ENCODE data around the gene ZNF865. TPM values are rescaled to one million over a fixed set of nuclear protein-coding genes. Genes with fewer than 3 reads are reported as not detected.

The ZNF865 gene
- total and polyA plus RNA-seq, 10 of the 15 experiments (the other 5 are each of a cell fraction or from before 2014, with no cell fraction given): 0.02 to 18.3 (median 0.90) TPM

DNA sequence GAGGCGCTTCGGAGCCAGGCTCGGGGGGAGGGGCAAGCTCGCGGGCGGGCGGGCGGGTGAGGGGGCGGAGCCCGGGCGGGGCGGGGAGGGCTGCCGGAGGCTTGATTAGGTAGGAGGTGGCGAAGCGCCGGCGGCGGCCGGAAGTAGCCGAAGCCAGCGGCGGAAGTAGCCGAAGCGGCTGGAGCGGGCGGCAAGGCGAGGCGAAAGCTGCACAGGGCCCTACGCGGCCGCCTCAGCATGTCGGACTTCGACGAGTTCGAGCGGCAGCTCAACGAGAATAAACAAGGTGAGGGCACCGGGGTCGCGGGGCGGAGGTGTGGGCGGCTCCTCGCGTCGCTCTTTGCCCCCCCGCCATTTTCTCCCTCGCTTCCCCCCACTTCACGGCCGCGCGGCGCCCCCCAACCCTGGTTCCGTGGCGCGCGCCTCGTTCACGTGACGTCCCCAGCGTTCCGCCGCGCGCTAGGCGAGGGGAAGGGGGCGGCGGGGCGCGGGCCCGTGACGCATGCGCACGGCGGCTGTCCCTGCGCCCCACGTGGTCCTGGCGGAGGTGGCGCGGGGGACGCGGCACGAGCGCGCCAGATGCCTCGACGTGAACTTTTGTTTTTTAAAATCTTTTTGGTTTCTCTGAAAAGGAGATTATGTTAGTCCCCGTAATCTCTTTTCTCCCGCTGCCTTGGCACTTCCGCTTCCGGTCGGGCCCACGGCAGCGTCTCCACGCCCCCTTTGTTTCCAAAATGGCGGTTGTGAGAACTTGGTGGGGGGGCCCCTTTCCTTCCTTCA lies 49.6 kb downstream of the ZNF865 start, which contains the start of gene U2AF2 (continued):
- TF ChIP-seq, protein P1, sequence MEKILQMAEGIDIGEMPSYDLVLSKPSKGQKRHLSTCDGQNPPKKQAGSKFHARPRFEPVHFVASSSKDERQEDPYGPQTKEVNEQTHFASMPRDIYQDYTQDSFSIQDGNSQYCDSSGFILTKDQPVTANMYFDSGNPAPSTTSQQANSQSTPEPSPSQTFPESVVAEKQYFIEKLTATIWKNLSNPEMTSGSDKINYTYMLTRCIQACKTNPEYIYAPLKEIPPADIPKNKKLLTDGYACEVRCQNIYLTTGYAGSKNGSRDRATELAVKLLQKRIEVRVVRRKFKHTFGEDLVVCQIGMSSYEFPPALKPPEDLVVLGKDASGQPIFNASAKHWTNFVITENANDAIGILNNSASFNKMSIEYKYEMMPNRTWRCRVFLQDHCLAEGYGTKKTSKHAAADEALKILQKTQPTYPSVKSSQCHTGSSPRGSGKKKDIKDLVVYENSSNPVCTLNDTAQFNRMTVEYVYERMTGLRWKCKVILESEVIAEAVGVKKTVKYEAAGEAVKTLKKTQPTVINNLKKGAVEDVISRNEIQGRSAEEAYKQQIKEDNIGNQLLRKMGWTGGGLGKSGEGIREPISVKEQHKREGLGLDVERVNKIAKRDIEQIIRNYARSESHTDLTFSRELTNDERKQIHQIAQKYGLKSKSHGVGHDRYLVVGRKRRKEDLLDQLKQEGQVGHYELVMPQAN (conservative IDR thresholded peaks at IDR 0.05): peak; percentile 91
- TF ChIP-seq CBX3 (IDR thresholded peaks at IDR 0.05; ENCODE audit: borderline replicate concordance, low read depth) (no peak), SMAD1 (IDR thresholded peaks at IDR 0.05; ENCODE audit: low read depth, partially characterized antibody) (no peak), RBBP5 (conservative IDR thresholded peaks at IDR 0.05) (no peak), TAF1 (IDR thresholded peaks at IDR 0.05; ENCODE audit: borderline replicate concordance, low read depth, low read length) (peak; percentile 80; the same call in 1 of the 2 replicates), ZNF207 (IDR thresholded peaks at IDR 0.05; ENCODE audit: borderline replicate concordance) (peak; percentile 90), KLF5 (IDR thresholded peaks at IDR 0.05; ENCODE audit: partially characterized antibody) (peak; percentile 89), SMC3 (IDR thresholded peaks at IDR 0.05; ENCODE audit: borderline replicate concordance, low read length) (no peak), CBX5 (IDR thresholded peaks at IDR 0.05; ENCODE audit: low read depth) (no peak), GABPA (IDR thresholded peaks at IDR 0.05; ENCODE audit: low read depth) (peak; percentile 88), FOXK2 (IDR thresholded peaks at IDR 0.05) (peak; percentile 73)
- TF ChIP-seq, protein P2, sequence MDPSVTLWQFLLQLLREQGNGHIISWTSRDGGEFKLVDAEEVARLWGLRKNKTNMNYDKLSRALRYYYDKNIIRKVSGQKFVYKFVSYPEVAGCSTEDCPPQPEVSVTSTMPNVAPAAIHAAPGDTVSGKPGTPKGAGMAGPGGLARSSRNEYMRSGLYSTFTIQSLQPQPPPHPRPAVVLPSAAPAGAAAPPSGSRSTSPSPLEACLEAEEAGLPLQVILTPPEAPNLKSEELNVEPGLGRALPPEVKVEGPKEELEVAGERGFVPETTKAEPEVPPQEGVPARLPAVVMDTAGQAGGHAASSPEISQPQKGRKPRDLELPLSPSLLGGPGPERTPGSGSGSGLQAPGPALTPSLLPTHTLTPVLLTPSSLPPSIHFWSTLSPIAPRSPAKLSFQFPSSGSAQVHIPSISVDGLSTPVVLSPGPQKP (IDR thresholded peaks at IDR 0.05; ENCODE audit: low read depth, low read length): peak; percentile 91
- TF ChIP-seq, protein P3, sequence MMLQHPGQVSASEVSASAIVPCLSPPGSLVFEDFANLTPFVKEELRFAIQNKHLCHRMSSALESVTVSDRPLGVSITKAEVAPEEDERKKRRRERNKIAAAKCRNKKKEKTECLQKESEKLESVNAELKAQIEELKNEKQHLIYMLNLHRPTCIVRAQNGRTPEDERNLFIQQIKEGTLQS (IDR thresholded peaks at IDR 0.05; ENCODE audit: borderline replicate concordance, extremely low read depth, low read depth, low read length): peak; percentile 68; the same call in 1 of the 2 replicates
- TF ChIP-seq, protein P4, sequence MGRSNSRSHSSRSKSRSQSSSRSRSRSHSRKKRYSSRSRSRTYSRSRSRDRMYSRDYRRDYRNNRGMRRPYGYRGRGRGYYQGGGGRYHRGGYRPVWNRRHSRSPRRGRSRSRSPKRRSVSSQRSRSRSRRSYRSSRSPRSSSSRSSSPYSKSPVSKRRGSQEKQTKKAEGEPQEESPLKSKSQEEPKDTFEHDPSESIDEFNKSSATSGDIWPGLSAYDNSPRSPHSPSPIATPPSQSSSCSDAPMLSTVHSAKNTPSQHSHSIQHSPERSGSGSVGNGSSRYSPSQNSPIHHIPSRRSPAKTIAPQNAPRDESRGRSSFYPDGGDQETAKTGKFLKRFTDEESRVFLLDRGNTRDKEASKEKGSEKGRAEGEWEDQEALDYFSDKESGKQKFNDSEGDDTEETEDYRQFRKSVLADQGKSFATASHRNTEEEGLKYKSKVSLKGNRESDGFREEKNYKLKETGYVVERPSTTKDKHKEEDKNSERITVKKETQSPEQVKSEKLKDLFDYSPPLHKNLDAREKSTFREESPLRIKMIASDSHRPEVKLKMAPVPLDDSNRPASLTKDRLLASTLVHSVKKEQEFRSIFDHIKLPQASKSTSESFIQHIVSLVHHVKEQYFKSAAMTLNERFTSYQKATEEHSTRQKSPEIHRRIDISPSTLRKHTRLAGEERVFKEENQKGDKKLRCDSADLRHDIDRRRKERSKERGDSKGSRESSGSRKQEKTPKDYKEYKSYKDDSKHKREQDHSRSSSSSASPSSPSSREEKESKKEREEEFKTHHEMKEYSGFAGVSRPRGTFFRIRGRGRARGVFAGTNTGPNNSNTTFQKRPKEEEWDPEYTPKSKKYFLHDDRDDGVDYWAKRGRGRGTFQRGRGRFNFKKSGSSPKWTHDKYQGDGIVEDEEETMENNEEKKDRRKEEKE (IDR thresholded peaks at IDR 0.05): no peak
- TF ChIP-seq, protein P5, sequence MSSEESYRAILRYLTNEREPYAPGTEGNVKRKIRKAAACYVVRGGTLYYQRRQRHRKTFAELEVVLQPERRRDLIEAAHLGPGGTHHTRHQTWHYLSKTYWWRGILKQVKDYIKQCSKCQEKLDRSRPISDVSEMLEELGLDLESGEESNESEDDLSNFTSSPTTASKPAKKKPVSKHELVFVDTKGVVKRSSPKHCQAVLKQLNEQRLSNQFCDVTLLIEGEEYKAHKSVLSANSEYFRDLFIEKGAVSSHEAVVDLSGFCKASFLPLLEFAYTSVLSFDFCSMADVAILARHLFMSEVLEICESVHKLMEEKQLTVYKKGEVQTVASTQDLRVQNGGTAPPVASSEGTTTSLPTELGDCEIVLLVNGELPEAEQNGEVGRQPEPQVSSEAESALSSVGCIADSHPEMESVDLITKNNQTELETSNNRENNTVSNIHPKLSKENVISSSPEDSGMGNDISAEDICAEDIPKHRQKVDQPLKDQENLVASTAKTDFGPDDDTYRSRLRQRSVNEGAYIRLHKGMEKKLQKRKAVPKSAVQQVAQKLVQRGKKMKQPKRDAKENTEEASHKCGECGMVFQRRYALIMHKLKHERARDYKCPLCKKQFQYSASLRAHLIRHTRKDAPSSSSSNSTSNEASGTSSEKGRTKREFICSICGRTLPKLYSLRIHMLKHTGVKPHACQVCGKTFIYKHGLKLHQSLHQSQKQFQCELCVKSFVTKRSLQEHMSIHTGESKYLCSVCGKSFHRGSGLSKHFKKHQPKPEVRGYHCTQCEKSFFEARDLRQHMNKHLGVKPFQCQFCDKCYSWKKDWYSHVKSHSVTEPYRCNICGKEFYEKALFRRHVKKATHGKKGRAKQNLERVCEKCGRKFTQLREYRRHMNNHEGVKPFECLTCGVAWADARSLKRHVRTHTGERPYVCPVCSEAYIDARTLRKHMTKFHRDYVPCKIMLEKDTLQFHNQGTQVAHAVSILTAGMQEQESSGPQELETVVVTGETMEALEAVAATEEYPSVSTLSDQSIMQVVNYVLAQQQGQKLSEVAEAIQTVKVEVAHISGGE (CRISPR knock-in tag; IDR thresholded peaks at IDR 0.05): no peak
